Left lung (tissue), 10 donors: ENCODE measurements around the gene LARGE2. TPM values are rescaled to one million over a fixed set of nuclear protein-coding genes. Genes with fewer than 3 reads are reported as not detected.
A peak's percentile ranks its signal among the peaks of the same experiment; 100 is the strongest.

Experiments
- ATAC-seq: fragments of 200-7000 bp; cut with Tn5 transposase; one replicate; pipeline ENCODE4 v1.9.1; 2020; ENCODE audit warnings: moderate library complexity
- DNase-seq, 4 donors: peaks; one replicate each; pipeline ENCODE4 v3.0.0-alpha.2; 2013 to 2020
- H3K27ac ChIP-seq, 2 donors: fragments of 200-600 bp; sonication (generic) in 1 of 2; one replicate each; pipeline versions ENCODE4 v1.5.0 to v1.8.0; 2020 to 2021
- H3K27me3 ChIP-seq, 2 donors: fragments of 200-600 bp; sonication (generic) in 1 of 2; one replicate each; pipeline versions ENCODE4 v1.5.0 to v1.8.0; 2020 to 2021
- H3K36me3 ChIP-seq, 2 donors: fragments of 200-600 bp; sonication (generic) in 1 of 2; one replicate each; pipeline versions ENCODE4 v1.5.0 to v1.8.0; 2020 to 2021
- H3K4me1 ChIP-seq, 2 donors: fragments of 200-600 bp; one replicate each; pipeline ENCODE4 v1.8.0; 2021
- H3K4me3 ChIP-seq, 2 donors: fragments of 200-600 bp; sonication (generic) in 1 of 2; one replicate each; pipeline versions ENCODE4 v1.5.0 to v1.8.0; 2020 to 2021; ENCODE audit warnings: mild to moderate bottlenecking in 1 of 2
- H3K9me3 ChIP-seq, 2 donors: fragments of 200-600 bp; sonication (generic) in 1 of 2; one replicate each; pipeline versions ENCODE4 v1.5.0 to v1.8.0; 2020 to 2021
- CTCF ChIP-seq, 2 donors: fragments of 200-600 bp; sonication (generic) in 1 of 2; IDR thresholded peaks; one replicate each; pipeline versions ENCODE4 v1.5.0 to v1.8.0; 2021; ENCODE audit warnings: antibody characterized with exemption in 2 of 2
- intact Hi-C, 2 donors: fragments of 100-400 bp; cut with DNase I; formaldehyde crosslinking; loops; one replicate each; pipeline versions ENCODE4 v1.11.2 to v1.14.2; 2022
- polyA plus RNA-seq, 6 donors: library from polyadenylated mRNA; unstranded; fragments of 120-200 nt; gene quantifications; one replicate each; pipeline ENCODE4 v1.2.1, GENCODE V29; 2013; ENCODE audit not compliant: insufficient read length in 6 of 6
- total RNA-seq, 2 donors: library from RNA; stranded (reverse); fragmentation: NEBNext Ultra II Directional; extraction: Animal tissue kit (Norgen Biotek cat#: 25700); gene quantifications; one replicate each; pipeline ENCODE4 v1.2.1, GENCODE V29; 2021
- donor health status: DM: no; HTN: yes; CAD: no.
- donor health status: DM: no; HTN: no; CAD: no.

The LARGE2 gene
- total and polyA plus RNA-seq, 8 donors = 7.5 to 17.2 (median 13.5) TPM

GRCh38 chr11:45907911-45908370, 14.5 kb upstream of the LARGE2 start:
- ATAC-seq (no peak), DNase-seq (peak in 2 of 4 donors; percentile 36 to 65)
- Histone ChIP-seq H3K4me1 (no peaks in the 10 kb centered on the region), H3K27ac (no peak overlapping the region), H3K27me3 (no peaks in the 10 kb centered on the region), H3K36me3 (peaks cover 0 to 43% of the 10 kb centered on the region in 2 donors), H3K4me3 (no peak overlapping the region), H3K9me3 (no peaks in the 10 kb centered on the region)
- intact Hi-C loops = no loop called here
- no peak for TF ChIP-seq CTCF (IDR thresholded peaks at IDR 0.05)

DNA sequence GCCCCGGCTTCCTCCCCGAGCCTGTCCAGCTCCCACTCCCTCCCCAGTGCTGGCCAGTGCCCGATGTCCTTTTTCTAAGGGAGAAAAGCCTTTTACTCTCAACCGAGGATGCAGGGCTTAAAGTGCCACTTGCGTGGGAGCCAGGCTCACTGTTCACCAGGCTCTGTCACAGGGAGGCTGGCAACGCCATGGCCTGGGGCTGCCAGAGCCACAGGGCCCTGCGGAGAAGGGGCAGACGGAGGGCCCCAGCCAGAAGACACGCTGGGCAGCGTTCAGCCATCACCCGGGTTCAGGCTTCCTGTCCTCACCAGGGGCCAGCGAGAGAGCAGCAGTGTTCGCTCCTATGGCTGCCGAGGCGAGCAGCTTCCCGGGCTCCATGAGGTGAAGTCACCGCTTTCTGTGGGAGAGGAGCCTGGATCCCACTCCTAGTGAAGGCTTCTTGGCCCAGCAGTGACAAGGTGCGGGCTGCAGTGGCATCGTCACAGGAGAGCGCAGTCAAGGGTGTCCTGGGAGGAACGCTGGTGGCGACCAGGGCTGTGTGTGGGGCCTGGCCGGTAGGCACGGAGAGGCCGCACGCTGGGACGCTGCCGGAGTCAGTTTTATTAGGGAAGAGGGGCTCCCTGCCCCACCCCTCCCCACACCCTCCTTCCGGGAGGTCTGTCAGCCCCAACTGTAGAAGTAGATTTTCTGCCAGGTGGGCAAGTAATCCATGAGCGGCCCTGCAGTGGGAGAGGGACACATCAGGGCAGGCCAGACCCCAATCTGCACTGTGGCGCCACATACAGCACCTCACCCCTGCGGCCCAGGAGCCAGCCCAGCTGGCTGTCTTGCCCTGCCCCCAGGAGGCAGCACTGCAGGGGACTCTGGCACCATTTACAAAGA, 12.6 kb upstream of the LARGE2 start:
- no peak overlapping the region for H3K27ac ChIP-seq
- H3K4me1 ChIP-seq = no peaks in the 10 kb centered on the region
- H3K27me3 ChIP-seq = no peaks in the 10 kb centered on the region
- ATAC-seq (no peak), DNase-seq (peak in 1 of 4 donors; percentile 74)
- H3K9me3 ChIP-seq = no peaks in the 10 kb centered on the region
- H3K36me3 ChIP-seq = peaks cover 0 to 62% of the 10 kb centered on the region in 2 donors
- no peak for TF ChIP-seq CTCF (IDR thresholded peaks at IDR 0.05)
- H3K4me3 ChIP-seq = no peak overlapping the region
- intact Hi-C loops = no loop called here

GRCh38 chr11:45910623-45911022, 11.8 kb upstream of the LARGE2 start:
- Histone ChIP-seq H3K9me3 (no peaks in the 10 kb centered on the region), H3K36me3 (peaks cover 0 to 70% of the 10 kb centered on the region in 2 donors), H3K4me3 (no peak overlapping the region), H3K4me1 (peaks cover 0 to 3% of the 10 kb centered on the region in 2 donors), H3K27me3 (no peaks in the 10 kb centered on the region), H3K27ac (no peak overlapping the region)
- DNase-seq = no peak
- intact Hi-C loops = no loop called here
- no peak for TF ChIP-seq CTCF (IDR thresholded peaks at IDR 0.05)
- no peak for ATAC-seq

GRCh38 chr11:45913514-45913913, 8.9 kb upstream of the LARGE2 start:
- intact Hi-C loops = no loop called here

More at GRCh38 chr11:45913514-45913913, 8.9 kb upstream of the LARGE2 start:
- Histone ChIP-seq H3K27me3 (no peaks in the 10 kb centered on the region), H3K4me1 (peaks cover 9 to 20% of the 10 kb centered on the region in 2 donors), H3K27ac (no peak overlapping the region), H3K4me3 (no peak overlapping the region), H3K36me3 (peaks cover 0 to 76% of the 10 kb centered on the region in 2 donors), H3K9me3 (no peaks in the 10 kb centered on the region)
- TF ChIP-seq CTCF (IDR thresholded peaks at IDR 0.05) = no peak
- DNase-seq (peak in 1 of 4 donors; percentile 65), ATAC-seq (no peak)
